PC-9 (cell line): ENCODE results near the gene ACSL3. TPM values are rescaled to one million over a fixed set of nuclear protein-coding genes. Genes with fewer than 3 reads are reported as not detected.
A peak's percentile ranks its signal among the peaks of the same experiment; 100 is the strongest.

Experiments
- BruUV-seq: library from RNA; stranded (reverse); fragments of 400-500 nt; replicated peaks from 2 replicates; lab custom pipeline; 2021; lab: Mats Ljungman, UMichigan
- CTCF ChIA-PET: fragments of 300-600 bp; sonication (Branson Sonifier 250); formaldehyde crosslinking; loops from one replicate; lab custom pipeline; 2022; ENCODE audit warnings: antibody characterized with exemption; lab: Charles Lee
- POLR2A ChIA-PET: fragments of 300-600 bp; sonication (Branson Sonifier 250); formaldehyde crosslinking; loops from one replicate; lab custom pipeline; 2022; ENCODE audit warnings: antibody characterized with exemption; ENCODE audit not compliant: unreplicated experiment; lab: Charles Lee
- DNase-seq, 2 experiments: peaks; one replicate each; pipeline versions ENCODE4 v3.0.0 to v3.0.0-alpha.2; 2015 to 2022; ENCODE audit warnings: mixed read lengths in 1 of 2
- H2AFZ ChIP-seq: fragments of 200-600 bp; sonication (generic); 2 replicates; pipeline ENCODE4 v1.8.1; 2017; ENCODE audit warnings: antibody characterized with exemption
- H3F3A ChIP-seq: fragments of 200-600 bp; sonication (generic); 2 replicates; pipeline ENCODE4 v1.8.1; 2017; ENCODE audit warnings: antibody characterized with exemption, mild to moderate bottlenecking, low read depth; ENCODE audit not compliant: insufficient read depth
- H3K27ac ChIP-seq: fragments of 200-600 bp; sonication (generic); 2 replicates; pipeline ENCODE4 v1.6.1; 2016; ENCODE audit warnings: mixed run types
- H3K27me3 ChIP-seq: fragments of 200-600 bp; sonication (generic); 2 replicates; pipeline ENCODE4 v1.6.1; 2016; ENCODE audit warnings: low read depth, mixed run types; ENCODE audit not compliant: insufficient read depth
- H3K36me3 ChIP-seq: fragments of 200-600 bp; sonication (generic); 2 replicates; pipeline ENCODE4 v1.6.1; 2016; ENCODE audit warnings: low read depth, mixed run types
- H3K4me1 ChIP-seq: fragments of 200-600 bp; sonication (generic); replicated peaks from 2 replicates; pipeline ENCODE4 v1.6.1; 2016; ENCODE audit warnings: mixed run types; ENCODE audit not compliant: insufficient read depth
- H3K4me2 ChIP-seq: fragments of 200-600 bp; sonication (generic); 2 replicates; pipeline ENCODE4 v1.6.1; 2017; ENCODE audit warnings: mixed run types
- H3K4me3 ChIP-seq: fragments of 200-600 bp; sonication (generic); 2 replicates; pipeline ENCODE4 v1.6.1; 2016; ENCODE audit warnings: mixed run types
- H3K79me2 ChIP-seq: fragments of 200-600 bp; sonication (generic); 2 replicates; pipeline ENCODE4 v1.6.1; 2017; ENCODE audit warnings: low read depth, mixed run types
- H3K9me2 ChIP-seq: fragments of 200-600 bp; sonication (generic); 2 replicates; pipeline ENCODE4 v1.8.1; 2017; ENCODE audit warnings: mild to moderate bottlenecking; ENCODE audit not compliant: insufficient read depth
- H3K9me3 ChIP-seq: fragments of 200-600 bp; sonication (generic); 2 replicates; pipeline ENCODE4 v1.8.1; 2016; ENCODE audit warnings: low read depth; ENCODE audit not compliant: insufficient read depth
- H4K20me1 ChIP-seq: fragments of 200-600 bp; sonication (generic); 2 replicates; pipeline ENCODE4 v1.8.1; 2017; ENCODE audit not compliant: insufficient read depth
- CTCF ChIP-seq: fragments of 200-600 bp; sonication (generic); conservative IDR thresholded peaks from 2 replicates; pipeline ENCODE4 v1.6.1; 2017; ENCODE audit warnings: mixed run types, antibody characterized with exemption, mild to moderate bottlenecking, moderate library complexity
- EZH2 ChIP-seq: fragments of 200-600 bp; sonication (generic); IDR thresholded peaks from 2 replicates; pipeline ENCODE4 v1.8.0; 2017; ENCODE audit warnings: antibody characterized with exemption, low read depth
- intact Hi-C: fragments of 100-400 bp; cut with micrococcal nuclease; formaldehyde crosslinking; loops from one replicate; pipeline ENCODE4 v1.10.0; 2022; ENCODE audit not compliant: unreplicated experiment
- total RNA-seq: library from RNA; stranded (reverse); gene quantifications from 2 replicates; pipeline ENCODE4 v1.2.3, GENCODE V29; 2021

The ACSL3 gene
- total RNA-seq, 1 experiment from 2014 or later: 446 TPM

DNA sequence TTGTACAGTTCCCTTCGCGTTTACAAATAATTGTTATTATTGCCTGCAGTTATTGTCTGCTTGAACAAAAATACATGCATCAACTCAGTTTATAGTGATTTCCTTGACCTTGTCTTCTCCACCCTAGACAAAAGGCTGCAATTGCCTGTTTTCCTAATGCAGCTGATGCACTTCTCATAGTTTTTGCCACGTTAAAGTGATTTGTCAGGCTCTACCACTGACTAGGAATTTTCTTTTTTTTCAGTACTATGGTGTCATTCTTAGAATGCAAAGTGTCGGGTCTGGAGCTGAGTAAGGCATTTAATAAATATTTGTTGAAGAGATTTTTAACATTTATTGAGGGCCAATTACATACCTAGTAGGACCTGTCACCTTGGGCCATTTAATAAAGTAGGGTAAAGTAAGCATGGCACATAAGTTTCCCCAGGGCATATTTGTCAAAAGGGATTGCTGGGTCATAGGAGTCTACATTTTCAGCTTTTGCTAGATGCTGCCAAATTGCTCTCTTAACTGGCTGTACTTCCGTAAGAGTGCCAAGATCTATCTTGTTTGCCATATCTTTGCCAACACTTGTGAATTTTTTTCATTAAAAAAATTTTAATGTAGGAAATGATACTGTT is 24.1 kb downstream of the ACSL3 start:
- Histone ChIP-seq H3K4me3 (no peak overlapping the region), H3K27me3 (no peaks in the 10 kb centered on the region), H3K27ac (peak overlapping the region; percentile 11), H4K20me1 (peaks cover 98% of the 10 kb centered on the region), H3K4me1 (peaks cover 66% of the 10 kb centered on the region), H2AFZ (no peak overlapping the region), H3K36me3 (peaks cover 37% of the 10 kb centered on the region), H3K9me2 (no peaks in the 10 kb centered on the region), H3K4me2 (peak overlapping the region; percentile 19), H3F3A (peaks cover 86% of the 10 kb centered on the region), H3K79me2 (peaks cover 99% of the 10 kb centered on the region), H3K9me3 (no peaks in the 10 kb centered on the region)
- no peak for TF ChIP-seq EZH2
- TF ChIP-seq CTCF: no peak
- POLR2A ChIA-PET: no interaction called here
- BruUV-seq: no TSS peak
- intact Hi-C loops: no loop called here
- CTCF ChIA-PET: interaction anchor here (0.6 kb wide), 1 partner anchor 160 kb away, joined by 3 read pairs; no protein-coding TSS in a partner anchor
- DNase-seq: peak in 1 of 2 experiments; percentile 93

DNA sequence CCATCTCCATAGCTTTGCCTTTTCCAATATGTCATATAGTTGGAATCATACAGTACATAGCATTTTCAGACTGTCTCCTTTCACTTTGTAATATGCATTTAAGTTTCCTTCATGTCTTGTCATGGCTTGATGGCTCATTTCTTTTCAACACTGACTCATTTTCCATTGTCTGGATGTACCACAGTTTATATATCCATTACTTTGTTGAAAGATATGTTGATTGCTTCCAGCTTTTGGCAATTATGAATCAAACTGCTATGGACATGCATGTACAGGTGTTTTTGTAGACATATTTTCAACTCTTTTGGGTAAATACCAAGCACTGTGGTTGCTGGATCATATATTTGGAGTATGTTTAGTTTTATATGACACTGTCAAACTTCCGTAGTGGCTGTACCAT is 26.3 kb downstream of the ACSL3 start:
- BruUV-seq: no TSS peak
- CTCF ChIA-PET: interaction anchor here (0.6 kb wide), 1 partner anchor 523 kb away, joined by 10 read pairs; no protein-coding TSS in a partner anchor
- peaks cover 99% of the 10 kb centered on the region for H3K79me2 ChIP-seq
- no peak overlapping the region for H3K4me3 ChIP-seq
- no peaks in the 10 kb centered on the region for H3K27me3 ChIP-seq
- H3K9me2 ChIP-seq: no peaks in the 10 kb centered on the region
- H3K36me3 ChIP-seq: peaks cover 49% of the 10 kb centered on the region
- H3K4me2 ChIP-seq: no peak overlapping the region
- H2AFZ ChIP-seq: no peak overlapping the region
- H3K4me1 ChIP-seq: peaks cover 59% of the 10 kb centered on the region
- POLR2A ChIA-PET: interaction anchor here (0.6 kb wide), 1 partner anchor 681 kb away, joined by 4 read pairs; no protein-coding TSS in a partner anchor
- H4K20me1 ChIP-seq: peaks cover 95% of the 10 kb centered on the region
- H3K27ac ChIP-seq: no peak overlapping the region
- H3F3A ChIP-seq: peaks cover 83% of the 10 kb centered on the region
- H3K9me3 ChIP-seq: no peaks in the 10 kb centered on the region
- no peak for DNase-seq
- intact Hi-C loops: no loop called here
- TF ChIP-seq EZH2: no peak
- TF ChIP-seq CTCF: no peak

- no TSS peak for BruUV-seq
- intact Hi-C loops: no loop called here
- Histone ChIP-seq H3K27me3 (no peaks in the 10 kb centered on the region), H3K4me1 (peaks cover 53% of the 10 kb centered on the region), H2AFZ (no peak overlapping the region), H3K4me2 (no peak overlapping the region), H3K4me3 (no peak overlapping the region), H3F3A (peaks cover 85% of the 10 kb centered on the region), H3K36me3 (peaks cover 49% of the 10 kb centered on the region), H4K20me1 (peaks cover 95% of the 10 kb centered on the region), H3K79me2 (peaks cover 99% of the 10 kb centered on the region), H3K9me3 (no peaks in the 10 kb centered on the region), H3K27ac (no peak overlapping the region), H3K9me2 (no peaks in the 10 kb centered on the region)
- CTCF ChIA-PET: no interaction called here
- POLR2A ChIA-PET: no interaction called here
- no peak for DNase-seq
- no peak for TF ChIP-seq CTCF
Observed at GRCh38 chr2:222888716-222889115, 27.9 kb downstream of the ACSL3 start.
